ENCODE measurements around the gene CD70.
"Not testable (repeated sequence)": the region's sequence is repeated elsewhere in the genome, so short reads cannot be mapped to it uniquely, and the experiment has no call there.

The CD70 gene, protein sequence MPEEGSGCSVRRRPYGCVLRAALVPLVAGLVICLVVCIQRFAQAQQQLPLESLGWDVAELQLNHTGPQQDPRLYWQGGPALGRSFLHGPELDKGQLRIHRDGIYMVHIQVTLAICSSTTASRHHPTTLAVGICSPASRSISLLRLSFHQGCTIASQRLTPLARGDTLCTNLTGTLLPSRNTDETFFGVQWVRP

DNA sequence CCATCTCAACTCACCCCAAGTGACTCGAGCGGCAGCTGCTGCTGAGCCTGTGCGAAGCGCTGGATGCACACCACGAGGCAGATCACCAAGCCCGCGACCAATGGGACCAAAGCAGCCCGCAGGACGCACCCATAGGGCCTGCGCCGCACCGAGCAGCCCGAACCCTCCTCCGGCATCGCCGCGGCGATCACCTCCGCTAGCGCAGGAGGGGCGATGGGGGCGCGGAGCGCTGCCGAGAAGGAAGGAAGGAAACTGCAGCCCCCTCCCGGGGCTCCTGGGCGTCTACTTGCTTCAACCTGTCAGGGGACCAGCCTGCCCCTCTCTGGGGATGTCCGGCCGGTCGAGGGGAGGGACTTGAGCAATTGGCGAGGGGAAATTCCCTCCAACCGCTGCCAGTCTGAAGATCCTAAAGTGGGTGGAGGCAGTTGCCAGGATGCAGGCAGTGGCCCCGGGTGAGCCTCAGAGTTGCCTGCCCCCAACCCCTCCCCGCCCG lies at the start of gene CD70:
CD70 (minus strand) TSS at position 324 of the 493 bp plus-strand sequence; CDS start at position 176, 148 bp downstream.
- no peak for DNase-seq

DNA sequence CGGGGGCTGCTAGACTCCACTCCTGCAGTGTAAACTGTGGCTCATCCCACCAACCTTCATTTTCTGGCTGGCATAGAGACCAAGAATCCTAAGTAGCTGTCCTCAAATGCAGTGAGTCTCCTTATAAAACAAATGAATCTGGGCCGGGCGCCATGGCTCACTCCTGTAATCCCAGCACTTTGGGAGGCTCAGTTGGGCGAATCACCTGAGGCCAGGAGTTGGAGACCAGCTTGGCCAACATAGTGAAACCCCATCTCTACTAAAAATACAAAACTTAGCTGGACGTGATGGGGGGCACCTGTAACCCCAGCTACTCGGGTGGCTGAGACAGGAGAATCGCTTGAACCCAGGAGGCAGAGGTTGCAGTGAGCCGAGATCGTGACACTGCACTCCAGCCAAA lies 49.4 kb upstream of the CD70 start:
- DNase-seq: not testable (repeated sequence)

DNA sequence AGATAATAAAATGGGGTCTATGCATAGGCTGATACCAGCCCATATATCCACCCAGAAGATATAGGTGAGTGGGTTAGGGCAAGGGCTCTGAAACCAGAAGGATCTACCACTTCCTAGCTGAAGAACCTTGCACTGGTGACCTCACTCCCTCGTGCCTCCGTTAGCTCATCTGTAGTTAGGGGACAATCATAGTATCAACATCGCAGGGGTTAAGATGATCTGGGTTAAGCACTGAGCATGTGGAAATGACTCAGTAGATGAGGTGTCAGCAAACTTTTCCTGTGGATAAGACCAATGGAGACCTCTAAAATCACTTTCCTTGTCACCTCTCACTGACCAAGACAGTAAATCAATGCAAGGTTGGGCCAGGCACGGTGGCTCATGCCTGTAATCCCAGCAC lies 48.5 kb upstream of the CD70 start:
- no peak for DNase-seq

DNA sequence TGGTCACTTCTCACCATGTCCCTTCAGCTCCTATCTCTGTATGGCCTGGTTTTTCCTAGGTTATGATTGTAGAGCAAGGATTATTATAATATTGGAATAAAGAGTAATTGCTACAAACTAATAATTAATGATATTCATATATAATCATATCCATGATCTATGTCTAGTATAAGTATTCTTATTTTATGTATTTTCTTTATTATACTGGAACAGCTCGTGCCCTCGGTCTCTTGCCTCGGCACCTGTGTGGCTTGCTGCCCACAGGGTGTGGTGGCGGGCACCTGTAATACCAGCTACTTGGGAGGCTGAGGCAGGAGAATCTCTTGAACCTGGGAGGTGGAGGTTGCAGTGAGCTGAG lies 42.5 kb upstream of the CD70 start:
- not testable (repeated sequence) for DNase-seq

DNA sequence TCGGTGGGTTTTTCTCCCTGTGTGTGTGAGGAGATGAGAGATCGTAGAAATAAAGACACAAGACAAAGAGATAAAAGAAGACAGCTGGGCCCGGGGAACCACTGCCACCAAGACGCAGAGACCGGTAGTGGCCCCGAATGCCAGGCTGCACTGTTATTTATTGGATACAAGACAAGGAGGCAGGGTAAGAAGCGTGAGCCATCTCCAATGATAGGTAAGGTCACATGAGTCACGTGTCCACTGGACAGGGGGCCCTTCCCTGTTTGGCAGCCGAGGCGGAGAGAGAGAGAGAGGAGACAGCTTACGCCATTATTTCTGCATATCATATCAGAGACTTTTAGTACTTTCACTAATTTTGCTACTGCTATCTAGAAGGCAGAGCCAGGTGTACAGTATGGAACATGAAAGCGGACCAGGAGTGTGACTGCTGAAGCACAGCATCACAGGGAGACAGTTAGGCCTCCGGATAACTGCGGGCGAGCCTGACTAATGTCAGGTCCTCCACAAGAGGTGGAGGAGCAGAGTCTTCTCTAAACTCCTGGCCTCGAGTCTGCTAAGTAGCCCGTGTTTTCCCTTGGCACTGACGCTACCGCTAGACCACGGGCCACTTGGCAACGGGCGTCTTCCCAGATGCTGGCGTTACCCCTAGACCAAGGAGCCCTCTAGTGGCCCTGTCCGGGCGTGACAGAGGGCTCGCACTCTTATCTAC lies 42.0 kb upstream of the CD70 start:
- DNase-seq: peak in 12 of 14 donors; percentile 5 to 56 (median 37)

DNA sequence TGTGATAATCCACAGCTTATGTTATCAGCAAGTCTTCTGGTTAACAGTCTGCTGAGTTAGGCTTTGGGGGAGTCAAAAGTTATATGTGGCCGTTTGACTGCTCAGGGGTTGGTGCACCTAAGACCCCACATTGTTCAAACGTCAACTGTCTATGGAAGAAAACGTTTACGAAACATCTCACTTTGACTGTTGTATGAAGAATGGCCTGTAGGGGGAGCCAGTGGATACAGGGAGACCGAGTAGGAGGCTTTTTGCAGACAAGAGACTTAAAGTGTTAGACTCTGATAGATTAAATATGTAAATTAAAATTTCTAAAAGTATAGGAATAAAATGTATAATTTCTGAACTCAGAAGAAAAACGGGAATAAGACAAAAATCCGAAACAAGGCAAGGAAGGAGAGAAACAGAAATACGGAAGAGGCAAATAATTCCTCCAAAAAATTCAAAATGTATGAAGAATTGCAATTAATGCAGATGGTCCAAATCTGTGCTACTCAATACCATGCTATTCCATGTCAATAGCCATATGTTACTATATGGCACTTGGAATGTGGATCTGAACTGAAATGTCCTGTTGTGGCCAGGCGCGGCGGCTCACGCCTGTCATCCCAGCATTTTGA lies 41.2 kb upstream of the CD70 start:
- peak in 10 of 14 donors; percentile 0 to 65 (median 22) for DNase-seq

DNA sequence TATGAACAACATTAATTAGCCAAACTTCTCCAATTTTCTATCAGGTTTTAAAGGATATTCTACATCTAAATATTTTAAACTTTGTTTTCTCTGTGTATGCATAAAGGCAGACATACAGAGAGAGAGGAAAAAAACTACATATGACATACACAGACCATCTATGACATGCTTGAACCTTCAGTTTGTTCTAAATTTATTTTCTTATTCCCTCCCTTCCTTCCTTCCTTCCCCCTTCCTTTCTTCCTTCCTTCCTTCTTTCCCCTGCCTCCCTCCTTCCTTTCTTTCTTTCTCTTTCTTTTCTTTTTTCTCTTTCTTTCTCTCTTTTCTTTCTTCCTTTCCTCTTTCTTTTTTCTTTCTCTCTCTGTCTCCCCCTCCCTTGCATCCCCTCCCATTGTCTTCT lies 35.8 kb upstream of the CD70 start:
- no peak for DNase-seq

DNA sequence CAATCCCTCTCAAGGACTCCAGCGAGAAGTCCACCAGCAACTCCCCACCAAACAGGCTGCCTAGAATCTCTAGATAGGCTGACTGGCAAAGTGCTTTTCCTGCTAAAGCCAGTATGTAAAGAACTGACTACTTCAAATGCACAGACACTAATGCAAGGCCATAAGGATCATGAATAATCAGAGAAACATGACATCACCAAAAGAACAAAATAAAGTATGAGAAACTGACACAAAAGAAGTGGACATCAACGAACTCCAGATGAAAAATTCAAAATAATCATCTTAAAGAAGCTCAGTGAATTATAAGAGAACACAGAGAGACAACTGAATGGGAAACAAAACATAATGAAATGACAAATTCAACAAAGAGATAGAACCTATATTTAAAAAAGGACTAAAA lies 26.4 kb upstream of the CD70 start:
- no peak for DNase-seq

DNA sequence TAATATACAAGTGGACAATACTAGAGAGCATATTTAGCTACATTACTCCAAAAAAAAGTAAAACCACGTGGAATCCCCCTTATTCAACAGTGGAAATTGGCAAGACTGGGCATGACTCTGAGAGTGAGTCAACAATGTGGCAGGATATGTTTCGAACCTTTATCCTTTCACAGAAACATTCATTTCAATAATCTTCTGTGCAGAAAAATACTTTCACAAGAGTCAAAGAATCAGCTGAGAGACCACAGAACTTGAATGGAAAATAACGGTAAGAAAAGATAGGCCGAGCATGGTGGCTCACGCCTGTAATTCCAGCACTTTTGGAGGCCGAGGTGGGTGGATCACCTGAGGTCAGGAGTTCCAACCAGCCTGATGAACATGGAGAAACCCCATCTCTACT lies 25.1 kb upstream of the CD70 start:
- no peak for DNase-seq

DNA sequence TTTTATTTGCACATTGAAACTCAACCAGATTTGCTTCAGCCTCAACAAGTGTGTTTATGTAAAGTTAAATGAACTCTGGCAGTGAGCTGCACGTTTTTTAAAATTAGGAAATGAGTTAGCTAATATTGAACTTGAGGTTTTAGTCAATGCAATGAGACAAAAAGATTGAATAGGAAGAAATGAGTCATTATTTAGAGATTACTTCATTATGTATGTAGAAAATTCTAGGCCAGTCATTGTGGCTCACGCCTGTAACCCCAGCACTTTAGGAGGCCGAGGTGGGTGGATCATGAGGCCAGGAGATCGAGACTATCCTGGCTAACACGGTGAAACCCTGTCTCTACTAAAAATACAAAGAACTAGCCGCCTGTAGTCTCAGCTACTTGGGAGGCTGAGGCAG lies 22.8 kb upstream of the CD70 start:
- no peak for DNase-seq

DNA sequence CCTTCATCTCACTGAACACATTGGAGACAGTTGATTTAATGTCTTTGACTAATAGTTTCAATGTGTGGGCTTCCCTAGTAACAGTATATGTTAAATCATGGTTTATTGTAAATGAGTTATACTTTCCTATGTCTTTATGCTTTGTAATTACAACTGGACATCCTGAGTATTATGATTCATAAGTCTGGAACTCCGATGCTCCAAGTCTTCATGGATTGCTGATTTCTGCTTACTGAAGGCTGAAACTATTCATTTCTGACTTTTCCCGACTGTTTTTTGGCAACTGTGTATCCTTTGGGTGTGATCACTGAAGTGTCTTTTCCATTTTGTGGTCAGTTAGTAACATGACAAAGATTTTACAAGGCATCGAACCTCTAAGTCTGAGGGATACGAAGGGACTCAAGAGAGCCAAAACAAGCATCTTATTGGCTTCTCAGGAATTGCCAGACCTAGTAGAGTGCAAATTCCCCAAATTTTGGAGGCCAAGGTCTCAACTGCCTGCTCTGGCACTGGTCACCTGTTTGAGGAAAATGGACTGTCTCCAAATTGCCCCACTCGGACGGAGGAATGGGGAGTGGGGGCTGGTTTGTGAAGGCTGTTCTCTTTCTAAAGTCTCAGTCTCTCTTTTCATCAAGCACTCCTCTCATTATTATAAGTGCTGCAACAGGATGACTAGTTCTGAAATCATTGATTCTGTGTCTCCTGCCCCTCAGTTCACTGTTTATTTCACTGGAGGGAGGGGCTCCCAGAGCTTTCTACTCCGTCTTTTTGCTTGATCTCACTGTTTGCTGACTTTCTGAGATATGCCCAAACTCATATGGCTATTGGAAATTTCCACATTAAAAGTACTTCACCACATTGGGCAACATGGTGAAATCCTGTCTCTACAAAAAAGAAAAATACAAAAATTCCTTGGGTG lies 20.2 kb upstream of the CD70 start:
- DNase-seq: no peak

DNA sequence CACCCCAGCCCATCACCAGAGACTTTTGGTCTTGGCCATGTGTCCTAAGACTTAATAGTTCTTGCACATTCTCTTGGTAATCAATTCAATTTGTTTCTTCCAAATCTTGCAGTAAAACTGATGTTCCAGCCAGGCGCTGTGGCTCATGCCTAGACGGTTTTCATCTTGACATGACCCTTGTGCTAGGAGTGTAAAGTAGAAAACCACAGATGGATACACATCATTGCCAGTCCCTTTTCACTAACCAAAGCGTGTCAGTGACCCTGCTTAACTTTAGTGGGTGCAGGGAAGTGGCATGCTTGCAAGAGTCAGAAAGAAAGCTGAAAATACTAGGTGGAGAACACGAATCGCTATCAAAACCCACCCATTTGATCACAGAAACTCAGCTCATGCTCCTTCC lies 18.0 kb upstream of the CD70 start:
- no peak for DNase-seq

DNA sequence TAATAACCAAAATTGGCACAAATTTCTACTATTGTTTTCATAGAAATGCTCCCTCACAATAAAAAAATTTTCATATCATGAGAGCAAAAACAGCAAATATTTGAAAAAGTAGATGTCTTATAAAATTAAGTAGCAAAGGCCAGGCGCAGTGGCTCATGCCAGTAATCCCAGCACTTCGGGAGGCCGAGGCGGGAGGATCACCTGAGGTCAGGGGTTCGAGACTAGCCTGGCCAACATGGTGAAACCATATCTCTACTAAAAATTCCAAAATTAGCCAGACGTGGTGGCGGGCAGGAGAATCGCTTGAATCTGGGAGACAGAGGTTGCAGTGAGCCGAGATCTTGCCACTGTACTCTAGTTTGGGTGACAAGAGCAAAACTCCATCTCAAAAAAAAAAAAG lies 17.2 kb upstream of the CD70 start:
- not testable (repeated sequence) for DNase-seq

DNA sequence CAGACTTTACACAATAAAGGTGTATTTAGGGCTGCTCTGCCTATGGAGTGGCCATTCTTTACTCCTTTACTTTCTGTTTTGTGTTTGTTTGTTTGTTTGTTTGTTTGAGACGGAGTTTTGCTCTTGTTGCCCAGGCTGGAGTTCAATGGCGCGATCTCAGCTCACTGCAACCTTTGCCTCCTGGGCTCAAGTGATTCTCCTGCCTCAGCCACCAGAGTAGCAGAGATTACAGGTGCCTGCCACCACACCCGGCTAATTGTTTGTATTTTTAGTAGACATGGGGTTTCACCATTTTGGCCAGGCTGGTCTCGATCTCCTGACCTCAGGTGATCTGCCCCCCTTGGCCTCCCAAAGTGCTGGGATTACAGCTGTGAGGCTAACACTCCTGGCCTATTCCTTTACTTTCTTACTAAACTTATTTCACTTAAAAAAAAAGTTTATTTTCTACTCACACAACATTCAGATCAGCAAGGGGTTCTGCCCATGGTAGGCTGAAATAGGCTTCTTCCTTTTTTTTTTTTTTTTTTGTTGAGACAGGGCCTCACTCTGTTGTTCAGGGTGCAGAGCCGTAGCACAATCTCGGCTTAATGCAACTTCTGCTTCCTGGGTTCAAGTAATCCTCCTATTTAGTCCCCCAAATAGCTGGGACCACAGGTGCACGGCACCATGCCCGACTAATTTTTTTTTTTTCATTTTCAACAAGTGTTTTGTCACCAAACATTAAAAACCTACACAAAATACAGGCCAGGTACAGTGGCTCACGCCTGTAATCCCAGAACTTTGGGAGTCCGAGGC lies 15.5 kb upstream of the CD70 start:
- not testable (repeated sequence) for DNase-seq

DNA sequence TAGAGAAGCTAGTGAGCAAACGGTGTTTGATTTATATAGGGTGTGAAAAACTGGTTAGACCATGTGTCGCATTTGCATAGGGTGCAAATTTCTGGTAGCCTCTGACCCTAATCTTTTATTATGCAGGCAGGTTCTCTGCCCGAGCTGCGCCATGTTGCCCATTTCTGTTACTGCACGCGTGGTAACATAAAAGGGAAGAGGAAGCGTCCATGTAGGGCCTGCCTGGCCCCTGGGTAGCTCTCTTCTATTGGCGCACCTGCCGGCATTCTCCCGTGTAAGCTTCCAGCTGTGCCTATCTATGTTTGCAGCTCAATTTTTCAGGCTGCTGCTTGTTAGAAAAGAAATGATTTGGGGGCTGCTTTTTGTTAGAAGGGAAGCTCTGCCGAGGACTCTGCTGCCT lies 14.0 kb upstream of the CD70 start:
- DNase-seq: no peak

DNA sequence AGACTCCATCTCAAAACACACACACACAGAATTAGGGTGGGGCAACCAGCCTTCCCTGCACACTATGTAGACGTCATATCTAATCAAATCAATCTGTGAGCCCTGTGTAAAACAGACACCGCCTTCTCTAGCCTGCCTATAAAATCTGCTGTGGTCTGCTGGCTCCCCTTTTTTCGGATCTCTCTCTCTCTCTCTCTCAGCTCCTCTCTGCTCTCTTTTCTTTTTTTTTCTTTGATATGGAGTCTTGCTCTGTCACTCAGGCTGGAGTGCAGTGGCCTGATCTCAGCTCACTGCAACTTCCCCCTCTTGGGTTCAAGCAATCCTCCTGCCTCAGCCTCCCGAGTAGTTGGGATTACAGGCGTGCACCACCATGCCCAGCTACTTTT lies 11.8 kb upstream of the CD70 start:
- DNase-seq: no peak

DNA sequence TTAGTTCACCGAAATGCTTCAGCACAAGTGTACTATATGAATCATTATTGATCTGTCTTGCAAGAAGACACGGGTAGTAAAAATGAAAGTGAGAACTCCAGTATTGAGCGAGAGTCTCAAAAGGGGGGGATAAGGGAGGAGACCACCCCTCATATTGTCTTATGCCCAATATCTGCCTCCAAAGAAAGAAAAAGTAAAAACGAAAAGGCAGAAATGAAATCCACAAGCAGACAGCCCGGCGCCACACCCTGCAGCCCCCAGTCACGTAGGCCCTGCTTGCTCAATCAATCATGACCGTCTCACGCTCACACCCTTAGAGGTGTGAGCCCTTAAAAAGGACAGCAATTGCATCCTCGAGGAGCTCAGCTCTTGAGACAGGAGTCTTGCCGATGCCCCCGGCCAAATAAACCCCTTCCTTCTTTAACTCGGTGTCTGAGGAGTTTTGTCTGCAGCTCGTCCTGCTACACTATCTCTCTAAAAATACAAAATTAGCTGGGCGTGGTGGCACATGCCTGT lies 10.6 kb upstream of the CD70 start:
- not testable (repeated sequence) for DNase-seq

DNA sequence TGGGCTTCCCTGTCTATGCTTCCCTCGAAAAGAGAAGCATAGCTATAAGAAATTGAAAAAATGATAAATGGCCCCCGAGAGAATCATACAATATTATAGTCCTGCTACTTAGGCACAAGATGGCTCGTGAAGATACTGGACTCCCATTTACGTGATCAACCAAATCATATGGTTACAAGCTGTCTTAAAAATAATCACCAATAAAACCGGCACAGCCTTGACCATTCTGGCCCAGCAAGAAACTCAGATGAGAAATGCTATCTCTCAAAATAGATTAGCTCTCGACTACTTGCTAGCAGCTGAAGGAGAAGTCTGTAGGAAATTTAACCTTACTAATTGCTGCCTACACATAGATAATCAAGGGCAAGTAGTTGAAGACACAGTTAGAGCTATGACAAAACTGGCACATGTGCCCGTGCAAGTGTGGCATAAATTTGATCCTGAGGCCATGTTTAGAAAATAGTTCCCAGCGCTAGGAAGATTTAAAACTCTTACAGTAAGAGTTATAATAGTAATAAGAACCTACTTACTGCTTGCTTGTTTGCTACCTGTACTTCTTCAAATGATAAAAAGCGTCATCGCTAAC lies 10.1 kb upstream of the CD70 start:
- DNase-seq: not testable (repeated sequence)

DNA sequence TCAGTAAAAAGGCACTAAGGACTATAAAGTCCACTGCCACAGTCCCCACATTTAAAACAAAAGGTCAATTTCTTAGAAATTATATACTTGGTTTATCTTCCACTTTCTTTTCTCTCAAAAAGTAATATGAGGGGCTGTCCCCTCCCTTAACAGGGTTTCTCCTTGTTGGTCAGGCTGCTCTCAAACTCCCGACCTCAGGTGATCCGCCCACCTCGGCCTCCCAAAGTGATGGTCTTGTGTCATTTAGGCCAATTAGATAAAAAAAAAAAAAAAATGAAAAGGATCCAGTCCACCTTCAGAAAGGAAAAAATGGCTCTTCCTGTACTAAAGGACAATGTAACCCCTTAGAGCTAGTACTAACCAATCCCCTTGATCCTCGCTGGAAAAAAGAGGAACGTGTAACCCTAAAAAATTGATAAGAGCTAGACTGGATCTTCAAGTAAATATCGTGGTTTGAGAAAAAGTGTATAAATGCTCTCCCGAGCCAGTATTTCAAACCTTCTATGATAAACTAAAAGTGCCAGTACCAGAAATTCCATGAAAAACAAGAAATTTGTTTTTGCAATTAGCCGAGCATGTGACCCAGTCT lies 9.0 kb upstream of the CD70 start:
- no peak for DNase-seq

DNA sequence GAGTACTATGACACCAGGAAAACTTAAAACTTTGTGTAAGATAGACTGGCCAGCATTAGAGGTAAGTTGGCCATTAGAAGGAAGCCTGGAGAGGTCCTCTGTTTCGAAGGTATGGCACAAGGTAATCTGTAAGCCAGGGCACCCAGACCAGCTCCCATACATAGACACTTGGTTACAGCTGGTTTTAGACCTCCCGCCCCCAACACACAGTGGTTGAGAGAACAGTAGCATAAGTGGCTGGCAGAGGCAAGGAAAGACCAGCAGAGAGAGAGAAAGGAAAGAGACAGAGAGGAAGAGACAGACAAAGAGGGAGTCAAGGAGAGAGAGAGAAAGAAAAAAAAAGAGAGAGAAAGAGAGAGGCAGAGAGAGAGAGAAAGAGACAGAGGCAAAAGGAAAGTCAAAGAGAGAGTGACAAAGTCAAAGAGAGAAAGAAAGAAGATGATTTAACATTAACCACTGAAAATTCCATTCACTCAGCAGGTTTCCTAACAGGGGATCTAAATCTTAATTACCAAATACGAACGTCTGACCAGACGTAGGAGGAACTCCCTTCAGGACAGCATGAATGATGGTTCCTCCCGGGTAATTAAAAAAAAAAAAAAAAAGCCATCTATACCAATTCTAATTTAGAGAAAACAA lies 7.4 kb upstream of the CD70 start:
- not testable (repeated sequence) for DNase-seq

All from C1 segment of cervical spinal cord (tissue), 14 donors.